ENCODE data around the gene ADGRG1.

Gene ADGRG1

DNA sequence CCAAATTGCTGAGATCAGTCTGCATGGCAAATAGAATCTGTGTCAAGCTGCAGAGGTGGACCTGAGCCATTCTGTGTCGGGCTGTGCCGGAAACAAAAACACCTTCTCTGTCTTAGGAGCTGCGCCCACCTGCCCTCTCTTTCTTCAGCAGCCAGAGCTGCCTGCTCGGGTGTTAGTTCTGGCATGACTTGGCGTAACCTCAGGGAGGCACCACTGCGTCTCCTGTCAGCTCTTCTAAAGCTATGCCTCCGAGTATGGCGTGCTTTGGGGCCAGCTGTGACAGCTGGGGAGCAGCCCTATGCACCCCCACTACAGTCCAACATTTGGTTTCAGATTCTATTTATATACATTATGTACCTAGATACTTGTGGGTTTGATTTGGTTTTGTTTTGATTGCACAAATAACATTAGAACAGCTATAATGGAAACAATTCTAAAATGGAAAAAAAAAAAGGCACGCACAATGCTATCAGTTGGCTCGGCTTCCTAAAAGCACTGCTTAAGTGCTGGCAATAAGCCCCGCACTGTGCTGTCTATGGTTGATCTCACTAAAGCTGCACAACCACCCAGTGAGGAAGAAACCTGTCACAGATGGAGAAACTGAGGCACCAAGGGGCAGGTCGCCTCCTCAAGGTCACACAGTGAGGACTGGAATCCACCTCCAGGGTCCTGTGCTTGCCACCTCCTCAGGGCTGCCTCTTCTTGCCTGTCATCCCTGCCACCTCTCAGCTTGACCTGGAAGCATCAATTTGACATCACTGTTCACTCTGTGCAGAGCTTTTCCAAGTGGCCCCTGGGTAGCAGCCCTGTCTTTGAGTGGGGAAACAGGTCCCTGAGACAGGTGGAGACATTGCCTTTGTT lies 18.7 kb upstream of the ADGRG1 start:
- Histone ChIP-seq H3K9me2 (replicated peaks; ENCODE audit: insufficient read depth, low read length) (no peaks in the 10 kb centered on the region), H3K9me3 (replicated peaks; ENCODE audit: insufficient read depth, low read length) (no peaks in the 10 kb centered on the region), H2AFZ (ENCODE audit: low read length) (peak overlapping the region; percentile 14), H3K79me2 (ENCODE audit: low read length) (no peaks in the 10 kb centered on the region), H3K27ac (ENCODE audit: low read length) (peak overlapping the region; percentile 90), H3K9ac (ENCODE audit: low read length) (peak overlapping the region; percentile 73), H3K27me3 (replicated peaks; ENCODE audit: insufficient read depth, low read length) (no peaks in the 10 kb centered on the region), H4K20me1 (ENCODE audit: insufficient read depth, low read length) (no peaks in the 10 kb centered on the region), H3K36me3 (replicated peaks; ENCODE audit: insufficient read depth, low read length) (no peaks in the 10 kb centered on the region), H3K4me1 (ENCODE audit: low read length) (peaks cover 47% of the 10 kb centered on the region), H3K4me2 (ENCODE audit: low read depth, low read length) (peak overlapping the region; percentile 68), H3F3A (ENCODE audit: insufficient read depth, low read length) (peaks cover 12% of the 10 kb centered on the region), H3K4me3 (ENCODE audit: low read length) (peak overlapping the region; percentile 34)
- no peak for TF ChIP-seq EZH2phosphoT487 (IDR thresholded peaks at IDR 0.05; ENCODE audit: low read length)
- TF ChIP-seq, protein P1, sequence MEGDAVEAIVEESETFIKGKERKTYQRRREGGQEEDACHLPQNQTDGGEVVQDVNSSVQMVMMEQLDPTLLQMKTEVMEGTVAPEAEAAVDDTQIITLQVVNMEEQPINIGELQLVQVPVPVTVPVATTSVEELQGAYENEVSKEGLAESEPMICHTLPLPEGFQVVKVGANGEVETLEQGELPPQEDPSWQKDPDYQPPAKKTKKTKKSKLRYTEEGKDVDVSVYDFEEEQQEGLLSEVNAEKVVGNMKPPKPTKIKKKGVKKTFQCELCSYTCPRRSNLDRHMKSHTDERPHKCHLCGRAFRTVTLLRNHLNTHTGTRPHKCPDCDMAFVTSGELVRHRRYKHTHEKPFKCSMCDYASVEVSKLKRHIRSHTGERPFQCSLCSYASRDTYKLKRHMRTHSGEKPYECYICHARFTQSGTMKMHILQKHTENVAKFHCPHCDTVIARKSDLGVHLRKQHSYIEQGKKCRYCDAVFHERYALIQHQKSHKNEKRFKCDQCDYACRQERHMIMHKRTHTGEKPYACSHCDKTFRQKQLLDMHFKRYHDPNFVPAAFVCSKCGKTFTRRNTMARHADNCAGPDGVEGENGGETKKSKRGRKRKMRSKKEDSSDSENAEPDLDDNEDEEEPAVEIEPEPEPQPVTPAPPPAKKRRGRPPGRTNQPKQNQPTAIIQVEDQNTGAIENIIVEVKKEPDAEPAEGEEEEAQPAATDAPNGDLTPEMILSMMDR (IDR thresholded peaks at IDR 0.05; ENCODE audit: low read length), result peak; percentile 70
- DNase-seq, result peak; percentile 95

DNA sequence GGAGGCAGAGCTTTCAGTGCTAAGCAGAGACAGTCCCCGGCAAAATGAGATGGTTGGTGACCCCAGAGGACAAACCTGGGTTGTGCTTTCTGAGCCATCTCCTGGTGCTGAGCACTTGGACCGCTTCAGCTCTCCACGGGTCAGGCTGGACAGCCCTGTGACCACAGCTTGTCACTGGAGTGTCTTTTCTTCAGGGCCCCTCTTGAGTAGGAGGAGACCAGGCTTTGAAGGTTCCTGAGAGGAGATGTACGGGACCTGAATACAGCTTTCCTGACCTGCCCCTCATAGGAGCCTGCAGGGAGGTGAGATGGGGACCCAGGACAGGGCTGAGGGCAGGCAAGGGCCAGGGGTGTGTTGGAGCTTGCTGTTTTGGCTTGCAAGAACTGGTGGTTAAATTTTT lies 17.8 kb upstream of the ADGRG1 start:
- Histone ChIP-seq H2AFZ (ENCODE audit: low read length) (peak overlapping the region; percentile 14; the same call in 1 of the 2 replicates), H3K4me3 (ENCODE audit: low read length) (no peak overlapping the region), H3K79me2 (ENCODE audit: low read length) (no peaks in the 10 kb centered on the region), H3K9me2 (replicated peaks; ENCODE audit: insufficient read depth, low read length) (no peaks in the 10 kb centered on the region), H3K9ac (ENCODE audit: low read length) (peak overlapping the region; percentile 73), H3K36me3 (replicated peaks; ENCODE audit: insufficient read depth, low read length) (no peaks in the 10 kb centered on the region), H3K9me3 (replicated peaks; ENCODE audit: insufficient read depth, low read length) (no peaks in the 10 kb centered on the region), H3K27ac (ENCODE audit: low read length) (peak overlapping the region; percentile 90), H3K4me2 (ENCODE audit: low read depth, low read length) (peak overlapping the region; percentile 68), H3F3A (ENCODE audit: insufficient read depth, low read length) (peaks cover 12% of the 10 kb centered on the region), H4K20me1 (ENCODE audit: insufficient read depth, low read length) (no peaks in the 10 kb centered on the region), H3K4me1 (ENCODE audit: low read length) (peaks cover 41% of the 10 kb centered on the region), H3K27me3 (replicated peaks; ENCODE audit: insufficient read depth, low read length) (no peaks in the 10 kb centered on the region)
- DNase-seq, result no peak
- no peak for TF ChIP-seq EZH2phosphoT487 (IDR thresholded peaks at IDR 0.05; ENCODE audit: low read length)
- TF ChIP-seq EZH2 (optimal IDR thresholded peaks at IDR 0.05; ENCODE audit: low read depth, low read length), result no peak

DNA sequence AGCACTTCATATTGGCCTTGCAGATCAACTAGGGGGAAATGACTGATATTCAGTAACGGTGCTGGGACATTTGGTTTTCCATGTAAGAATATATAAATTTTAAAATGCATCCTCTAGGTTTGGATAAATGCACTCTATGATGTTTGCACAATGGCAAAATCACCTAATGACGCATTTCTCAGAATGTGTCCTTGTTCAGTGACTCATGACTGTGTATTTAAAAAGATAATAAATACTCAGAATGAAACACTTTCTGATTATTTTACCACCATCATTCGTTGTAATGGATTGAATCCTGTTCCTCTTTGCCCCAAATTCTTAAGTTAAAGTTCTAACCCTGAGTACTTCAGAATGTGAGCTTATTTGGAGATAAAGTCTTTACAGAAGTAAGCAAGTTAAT lies 17.2 kb upstream of the ADGRG1 start:
- Histone ChIP-seq H3K79me2 (ENCODE audit: low read length) (no peaks in the 10 kb centered on the region), H3K9me3 (replicated peaks; ENCODE audit: insufficient read depth, low read length) (no peaks in the 10 kb centered on the region), H3K27me3 (replicated peaks; ENCODE audit: insufficient read depth, low read length) (no peaks in the 10 kb centered on the region), H3K36me3 (replicated peaks; ENCODE audit: insufficient read depth, low read length) (no peaks in the 10 kb centered on the region), H2AFZ (ENCODE audit: low read length) (no peak overlapping the region), H3K27ac (ENCODE audit: low read length) (no peak overlapping the region), H3K4me2 (ENCODE audit: low read depth, low read length) (no peak overlapping the region), H4K20me1 (ENCODE audit: insufficient read depth, low read length) (no peaks in the 10 kb centered on the region), H3K4me1 (ENCODE audit: low read length) (peaks cover 39% of the 10 kb centered on the region), H3K9me2 (replicated peaks; ENCODE audit: insufficient read depth, low read length) (no peaks in the 10 kb centered on the region), H3F3A (ENCODE audit: insufficient read depth, low read length) (peaks cover 12% of the 10 kb centered on the region), H3K9ac (ENCODE audit: low read length) (no peak overlapping the region), H3K4me3 (ENCODE audit: low read length) (no peak overlapping the region)
- TF ChIP-seq EZH2 (optimal IDR thresholded peaks at IDR 0.05; ENCODE audit: low read depth, low read length), result no peak
- TF ChIP-seq, protein P1 (IDR thresholded peaks at IDR 0.05; ENCODE audit: low read length), result no peak
- TF ChIP-seq EZH2phosphoT487 (IDR thresholded peaks at IDR 0.05; ENCODE audit: low read length), result no peak
- no peak for DNase-seq

DNA sequence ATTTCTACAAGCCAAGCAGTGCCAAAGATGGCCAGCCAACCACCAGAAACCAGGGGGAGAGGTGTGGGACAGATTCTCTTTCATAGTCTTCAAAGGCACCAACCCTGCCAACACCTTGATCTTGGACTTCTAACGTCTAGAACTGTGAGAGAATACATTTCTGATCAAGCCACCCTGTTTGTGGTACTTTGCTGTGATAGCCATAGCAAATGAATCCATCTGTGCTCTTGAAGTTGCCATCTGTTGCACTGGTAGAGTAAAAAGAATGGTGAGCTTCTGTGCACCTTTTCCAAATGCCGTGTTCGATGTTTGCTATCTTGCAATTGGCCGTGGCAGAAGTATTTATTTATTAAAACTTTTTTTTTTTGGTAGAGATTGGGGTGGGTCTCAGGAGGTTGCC lies 16.7 kb upstream of the ADGRG1 start:
- no peak for DNase-seq
- Histone ChIP-seq H3K9me2 (replicated peaks; ENCODE audit: insufficient read depth, low read length) (no peaks in the 10 kb centered on the region), H3K4me2 (ENCODE audit: low read depth, low read length) (no peak overlapping the region), H3K4me3 (ENCODE audit: low read length) (no peak overlapping the region), H3K9me3 (replicated peaks; ENCODE audit: insufficient read depth, low read length) (no peaks in the 10 kb centered on the region), H4K20me1 (ENCODE audit: insufficient read depth, low read length) (no peaks in the 10 kb centered on the region), H2AFZ (ENCODE audit: low read length) (no peak overlapping the region), H3K79me2 (ENCODE audit: low read length) (no peaks in the 10 kb centered on the region), H3K27me3 (replicated peaks; ENCODE audit: insufficient read depth, low read length) (no peaks in the 10 kb centered on the region), H3K4me1 (ENCODE audit: low read length) (peaks cover 34% of the 10 kb centered on the region), H3K9ac (ENCODE audit: low read length) (no peak overlapping the region), H3K36me3 (replicated peaks; ENCODE audit: insufficient read depth, low read length) (no peaks in the 10 kb centered on the region), H3F3A (ENCODE audit: insufficient read depth, low read length) (peaks cover 12% of the 10 kb centered on the region), H3K27ac (ENCODE audit: low read length) (no peak overlapping the region)
- TF ChIP-seq EZH2phosphoT487 (IDR thresholded peaks at IDR 0.05; ENCODE audit: low read length) (no peak), EZH2 (optimal IDR thresholded peaks at IDR 0.05; ENCODE audit: low read depth, low read length) (no peak)
- TF ChIP-seq, protein P1 (IDR thresholded peaks at IDR 0.05; ENCODE audit: low read length), result no peak
